ENCODE results near the gene ATAD3B. TPM values are rescaled to one million over a fixed set of nuclear protein-coding genes. Genes with fewer than 3 reads are reported as not detected.
"Not testable (repeated sequence)": the region's sequence is repeated elsewhere in the genome, so short reads cannot be mapped to it uniquely, and the experiment has no call there.

ATAD3B gene
- total RNA-seq, 2 donors from 2014 or later = 16.8 to 26.9 TPM

GRCh38 chr1:1452882-1453281 is 18.7 kb upstream of the ATAD3B start:
- no peaks in the 10 kb centered on the region for H3K27me3 ChIP-seq (replicated peaks; ENCODE audit: insufficient read depth)
- H3K36me3 ChIP-seq = no peaks in the 10 kb centered on the region
- intact Hi-C loops (cut with DNase I) = no loop called here
- no peaks in the 10 kb centered on the region for H3K4me1 ChIP-seq (replicated peaks)
- 95% methylated on average over 16 of the region's 16 CpGs for WGBS
- no peak for DNase-seq (ENCODE audit: low spot score)
- no peak overlapping the region for H3K27ac ChIP-seq
- H3K4me3 ChIP-seq = no peak overlapping the region
- no peak for TF ChIP-seq CTCF (IDR thresholded peaks at IDR 0.05)
- TF ChIP-seq POLR2A (IDR thresholded peaks at IDR 0.05) = no peak
- TF ChIP-seq POLR2AphosphoS5 (IDR thresholded peaks at IDR 0.05) = no peak
- H3K9me3 ChIP-seq = no peaks in the 10 kb centered on the region

- H3K9me3 ChIP-seq; H3K36me3 ChIP-seq; H3K27me3 ChIP-seq (replicated peaks; ENCODE audit: insufficient read depth); DNase-seq (ENCODE audit: low spot score); H3K27ac ChIP-seq; H3K4me1 ChIP-seq (replicated peaks); intact Hi-C loops (cut with DNase I); H3K4me3 ChIP-seq: not testable (repeated sequence)
- 88% methylated on average over 28 of the region's 41 CpGs for WGBS
These were observed 17.1 kb upstream of the ATAD3B start for GRCh38 chr1:1454286-1455056.

GRCh38 chr1:1455366-1455884 is 16.1 kb upstream of the ATAD3B start:
- no peak for TF ChIP-seq POLR2A (IDR thresholded peaks at IDR 0.05)
- no peak for TF ChIP-seq POLR2AphosphoS5 (IDR thresholded peaks at IDR 0.05)
- no peak for TF ChIP-seq CTCF (IDR thresholded peaks at IDR 0.05)
- Histone ChIP-seq H3K27me3 (replicated peaks; ENCODE audit: insufficient read depth) (no peaks in the 10 kb centered on the region), H3K4me3 (no peak overlapping the region), H3K4me1 (replicated peaks) (no peaks in the 10 kb centered on the region), H3K27ac (no peak overlapping the region), H3K36me3 (no peaks in the 10 kb centered on the region), H3K9me3 (no peaks in the 10 kb centered on the region)
- DNase-seq (ENCODE audit: low spot score) = no peak
- 69% methylated on average over 21 of the region's 30 CpGs for WGBS
- intact Hi-C loops (cut with DNase I) = no loop called here

DNA sequence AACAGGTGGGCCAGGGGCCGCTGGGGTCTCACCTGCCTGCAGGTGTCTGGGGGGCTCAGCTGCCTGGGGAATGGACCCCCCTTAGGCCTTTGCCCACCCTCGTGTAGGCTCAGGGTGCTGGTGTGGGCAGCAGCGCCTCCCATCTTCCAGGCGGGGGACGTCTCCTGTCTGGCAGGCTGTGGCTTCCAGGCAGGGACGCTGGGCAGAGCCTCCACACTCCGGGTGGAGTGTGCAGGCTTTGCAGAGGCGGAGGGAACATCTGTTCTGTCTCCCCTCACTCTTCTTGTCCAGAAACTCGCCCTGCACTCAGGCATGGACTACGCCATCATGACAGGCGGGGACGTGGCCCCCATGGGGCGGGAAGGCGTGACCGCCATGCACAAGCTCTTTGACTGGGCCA is 15.6 kb upstream of the ATAD3B start:
- H3K27me3 ChIP-seq (replicated peaks; ENCODE audit: insufficient read depth); H3K27ac ChIP-seq; H3K4me1 ChIP-seq (replicated peaks); H3K36me3 ChIP-seq; intact Hi-C loops (cut with DNase I); H3K4me3 ChIP-seq; DNase-seq (ENCODE audit: low spot score); H3K9me3 ChIP-seq: not testable (repeated sequence)
- 25% methylated on average over 2 of the region's 15 CpGs for WGBS

DNA sequence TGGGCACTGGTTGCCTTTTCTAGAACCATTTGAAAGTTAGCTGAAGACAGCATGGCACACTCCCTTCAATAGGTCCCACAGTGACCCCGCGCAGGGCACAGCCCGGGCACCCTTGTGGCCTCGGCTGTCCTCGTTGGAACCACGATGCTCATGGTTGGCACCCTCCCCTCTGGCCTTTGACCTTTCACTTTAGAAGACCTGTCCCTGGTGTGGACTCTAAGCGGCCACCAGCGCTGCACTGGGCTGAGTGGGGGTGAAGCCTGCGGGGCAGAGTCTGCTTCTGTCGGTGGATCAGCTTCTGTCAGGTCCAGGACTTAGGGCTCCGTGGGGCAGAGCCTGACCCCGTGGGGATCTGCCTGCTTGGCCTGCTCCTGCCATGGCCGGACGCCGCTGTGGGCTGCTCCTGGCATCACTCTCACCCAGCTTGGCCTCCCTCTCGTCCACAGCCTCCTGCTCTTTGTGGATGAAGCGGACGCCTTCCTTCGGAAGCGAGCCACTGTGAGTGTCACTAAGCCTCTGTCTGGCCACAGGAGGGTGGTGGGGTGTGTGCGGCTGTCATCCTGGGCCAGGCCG is 14.8 kb upstream of the ATAD3B start:
- DNase-seq (ENCODE audit: low spot score); H3K9me3 ChIP-seq; intact Hi-C loops (cut with DNase I); H3K4me1 ChIP-seq (replicated peaks); H3K27ac ChIP-seq; H3K27me3 ChIP-seq (replicated peaks; ENCODE audit: insufficient read depth); H3K4me3 ChIP-seq; H3K36me3 ChIP-seq: not testable (repeated sequence)
- WGBS = 93% methylated on average over 17 of the region's 22 CpGs

DNA sequence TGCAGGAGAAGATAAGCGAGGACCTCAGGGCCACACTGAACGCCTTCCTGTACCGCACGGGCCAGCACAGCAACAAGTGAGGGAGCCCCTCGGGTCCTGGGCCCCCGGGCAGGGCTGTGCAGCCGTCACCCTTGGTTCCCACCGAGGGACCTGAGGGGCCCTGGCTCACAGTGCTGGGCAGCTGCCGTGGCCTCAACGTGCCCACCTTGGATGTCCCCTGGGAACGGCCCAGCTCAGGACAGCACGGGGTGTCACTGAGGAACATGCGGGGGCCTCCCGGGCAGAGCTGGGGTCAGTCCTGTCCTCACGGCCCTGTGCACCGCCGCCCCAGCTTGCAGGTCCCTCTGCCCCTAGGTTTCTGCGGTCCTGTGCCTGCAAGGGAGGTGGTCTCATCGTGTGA is 12.4 kb upstream of the ATAD3B start:
- H3K36me3 ChIP-seq; H3K4me1 ChIP-seq (replicated peaks); DNase-seq (ENCODE audit: low spot score); H3K9me3 ChIP-seq; H3K4me3 ChIP-seq; intact Hi-C loops (cut with DNase I); H3K27ac ChIP-seq; H3K27me3 ChIP-seq (replicated peaks; ENCODE audit: insufficient read depth): not testable (repeated sequence)
- no CpG with 5 or more reads among the region's 19 CpGs for WGBS

DNA sequence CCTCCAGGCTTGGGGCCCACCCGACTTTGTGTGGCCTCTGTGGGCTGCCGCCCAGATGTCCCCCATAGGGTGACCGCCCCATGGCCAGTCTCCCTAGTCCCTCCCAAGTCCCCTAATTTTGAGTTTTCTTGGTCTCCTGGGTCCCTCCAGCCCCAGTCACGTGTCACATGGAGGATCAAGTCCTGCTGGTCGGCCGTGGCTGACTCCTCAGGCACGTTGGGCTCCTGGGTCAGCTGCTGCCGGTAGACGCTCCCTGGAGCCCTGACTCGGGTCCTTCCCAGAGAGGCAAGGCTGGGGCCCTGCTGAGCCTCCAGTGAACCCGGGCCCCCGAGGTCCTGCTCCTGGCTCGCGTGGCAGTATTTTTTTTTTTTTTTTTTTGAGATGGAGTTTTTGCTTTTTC is 11.9 kb upstream of the ATAD3B start:
- H3K27me3 ChIP-seq (replicated peaks; ENCODE audit: insufficient read depth); H3K27ac ChIP-seq; H3K36me3 ChIP-seq; DNase-seq (ENCODE audit: low spot score); H3K4me3 ChIP-seq; intact Hi-C loops (cut with DNase I); H3K4me1 ChIP-seq (replicated peaks); H3K9me3 ChIP-seq: not testable (repeated sequence)
- WGBS = 96% methylated on average over 11 of the region's 14 CpGs

All from prostate gland (tissue), 2 donors.